ENCODE data around the gene CIT. TPM values are rescaled to one million over a fixed set of nuclear protein-coding genes. Genes with fewer than 3 reads are reported as not detected.

Gene CIT
- total RNA-seq, 1 donor from 2014 or later: 29.3 TPM

GRCh38 chr12:119850330-119850729 is 26.8 kb downstream of the CIT start:
- Mint-ChIP-seq H3K36me3 (peaks cover 19% of the 10 kb centered on the region), H3K4me3 (no peak overlapping the region), H3K27me3 (ENCODE audit: low read depth) (no peaks in the 10 kb centered on the region), H3K4me1 (no peaks in the 10 kb centered on the region), H3K27ac (no peak overlapping the region), H3K9me3 (no peaks in the 10 kb centered on the region)
- no peak for DNase-seq (ENCODE audit: low spot score in 2 of 2, unreplicated experiment in 2 of 2)
- TF ChIP-seq, protein P1, sequence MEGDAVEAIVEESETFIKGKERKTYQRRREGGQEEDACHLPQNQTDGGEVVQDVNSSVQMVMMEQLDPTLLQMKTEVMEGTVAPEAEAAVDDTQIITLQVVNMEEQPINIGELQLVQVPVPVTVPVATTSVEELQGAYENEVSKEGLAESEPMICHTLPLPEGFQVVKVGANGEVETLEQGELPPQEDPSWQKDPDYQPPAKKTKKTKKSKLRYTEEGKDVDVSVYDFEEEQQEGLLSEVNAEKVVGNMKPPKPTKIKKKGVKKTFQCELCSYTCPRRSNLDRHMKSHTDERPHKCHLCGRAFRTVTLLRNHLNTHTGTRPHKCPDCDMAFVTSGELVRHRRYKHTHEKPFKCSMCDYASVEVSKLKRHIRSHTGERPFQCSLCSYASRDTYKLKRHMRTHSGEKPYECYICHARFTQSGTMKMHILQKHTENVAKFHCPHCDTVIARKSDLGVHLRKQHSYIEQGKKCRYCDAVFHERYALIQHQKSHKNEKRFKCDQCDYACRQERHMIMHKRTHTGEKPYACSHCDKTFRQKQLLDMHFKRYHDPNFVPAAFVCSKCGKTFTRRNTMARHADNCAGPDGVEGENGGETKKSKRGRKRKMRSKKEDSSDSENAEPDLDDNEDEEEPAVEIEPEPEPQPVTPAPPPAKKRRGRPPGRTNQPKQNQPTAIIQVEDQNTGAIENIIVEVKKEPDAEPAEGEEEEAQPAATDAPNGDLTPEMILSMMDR (IDR thresholded peaks at IDR 0.05; ENCODE audit: unreplicated experiment): no peak

GRCh38 chr12:119843100-119843499 is 34.0 kb downstream of the CIT start:
- TF ChIP-seq, protein P1 (IDR thresholded peaks at IDR 0.05; ENCODE audit: unreplicated experiment): no peak
- H3K4me1 Mint-ChIP-seq: no peaks in the 10 kb centered on the region
- no peak overlapping the region for H3K4me3 Mint-ChIP-seq
- no peak overlapping the region for H3K27ac Mint-ChIP-seq
- no peaks in the 10 kb centered on the region for H3K27me3 Mint-ChIP-seq (ENCODE audit: low read depth)
- peaks cover 4% of the 10 kb centered on the region for H3K9me3 Mint-ChIP-seq
- no peak for DNase-seq (ENCODE audit: low spot score in 2 of 2, unreplicated experiment in 2 of 2)
- H3K36me3 Mint-ChIP-seq: peaks cover 21% of the 10 kb centered on the region

GRCh38 chr12:119842380-119842779 is 34.7 kb downstream of the CIT start:
- Mint-ChIP-seq H3K27me3 (ENCODE audit: low read depth) (no peaks in the 10 kb centered on the region), H3K27ac (no peak overlapping the region), H3K4me3 (no peak overlapping the region), H3K4me1 (no peaks in the 10 kb centered on the region), H3K9me3 (peaks cover 4% of the 10 kb centered on the region), H3K36me3 (peaks cover 21% of the 10 kb centered on the region)
- DNase-seq (ENCODE audit: low spot score in 2 of 2, unreplicated experiment in 2 of 2): no peak
- TF ChIP-seq, protein P1 (IDR thresholded peaks at IDR 0.05; ENCODE audit: unreplicated experiment): no peak

DNA sequence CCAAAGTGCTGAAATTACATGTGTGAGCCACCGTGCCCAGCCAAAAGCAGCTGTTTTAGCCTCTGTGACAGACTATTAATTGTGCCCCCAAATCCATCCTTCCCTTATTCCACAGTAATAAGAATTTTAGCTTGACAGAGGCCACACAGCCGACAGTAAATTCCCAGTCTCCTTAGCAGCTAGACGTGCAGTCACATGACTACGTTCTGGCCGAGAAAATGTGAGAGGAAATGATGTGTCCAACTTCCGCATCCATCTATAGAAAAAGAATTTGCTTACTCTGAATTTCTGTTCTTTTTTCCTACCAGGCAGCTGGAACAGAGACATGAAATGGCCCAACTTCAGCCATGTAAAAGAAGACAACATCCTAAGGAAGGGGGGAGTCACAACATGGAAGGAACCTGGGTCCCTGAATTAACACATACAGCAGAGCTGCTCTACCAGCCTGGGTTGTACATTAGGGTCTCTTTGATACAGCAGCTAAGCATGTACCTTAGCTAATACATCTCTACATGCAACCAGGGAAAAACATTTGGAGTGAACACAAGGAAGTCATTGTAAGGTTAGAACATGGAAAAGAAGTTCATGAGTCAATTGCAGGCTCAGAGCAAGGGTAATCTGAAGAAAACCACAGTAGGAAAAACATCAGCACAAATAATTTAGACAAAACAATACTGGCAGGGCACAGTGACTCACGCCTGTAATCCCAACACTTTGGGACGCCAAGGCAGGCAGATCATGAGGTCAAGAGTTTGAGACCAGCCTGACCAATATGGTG is 35.5 kb downstream of the CIT start:
- DNase-seq (ENCODE audit: low spot score in 2 of 2, unreplicated experiment in 2 of 2): no peak
- H3K9me3 Mint-ChIP-seq: peaks cover 4% of the 10 kb centered on the region
- H3K4me3 Mint-ChIP-seq: no peak overlapping the region
- H3K4me1 Mint-ChIP-seq: no peaks in the 10 kb centered on the region
- TF ChIP-seq, protein P1 (IDR thresholded peaks at IDR 0.05; ENCODE audit: unreplicated experiment): no peak
- H3K27ac Mint-ChIP-seq: no peak overlapping the region
- peaks cover 21% of the 10 kb centered on the region for H3K36me3 Mint-ChIP-seq
- no peaks in the 10 kb centered on the region for H3K27me3 Mint-ChIP-seq (ENCODE audit: low read depth)

- Mint-ChIP-seq H3K27me3 (ENCODE audit: low read depth) (no peaks in the 10 kb centered on the region), H3K9me3 (peaks cover 4% of the 10 kb centered on the region), H3K36me3 (peaks cover 16% of the 10 kb centered on the region), H3K27ac (no peak overlapping the region), H3K4me1 (no peaks in the 10 kb centered on the region), H3K4me3 (no peak overlapping the region)
- no peak for DNase-seq (ENCODE audit: low spot score in 2 of 2, unreplicated experiment in 2 of 2)
- TF ChIP-seq, protein P1 (IDR thresholded peaks at IDR 0.05; ENCODE audit: unreplicated experiment): no peak
These were observed 36.5 kb downstream of the CIT start for GRCh38 chr12:119840582-119840981.

Data from mesothelial cell of epicardium (in vitro differentiated cells).